Measurements from ENCODE around the gene PEX26.
"Not testable (repeated sequence)": the region's sequence is repeated elsewhere in the genome, so short reads cannot be mapped to it uniquely, and the experiment has no call there.

PEX26 gene

DNA sequence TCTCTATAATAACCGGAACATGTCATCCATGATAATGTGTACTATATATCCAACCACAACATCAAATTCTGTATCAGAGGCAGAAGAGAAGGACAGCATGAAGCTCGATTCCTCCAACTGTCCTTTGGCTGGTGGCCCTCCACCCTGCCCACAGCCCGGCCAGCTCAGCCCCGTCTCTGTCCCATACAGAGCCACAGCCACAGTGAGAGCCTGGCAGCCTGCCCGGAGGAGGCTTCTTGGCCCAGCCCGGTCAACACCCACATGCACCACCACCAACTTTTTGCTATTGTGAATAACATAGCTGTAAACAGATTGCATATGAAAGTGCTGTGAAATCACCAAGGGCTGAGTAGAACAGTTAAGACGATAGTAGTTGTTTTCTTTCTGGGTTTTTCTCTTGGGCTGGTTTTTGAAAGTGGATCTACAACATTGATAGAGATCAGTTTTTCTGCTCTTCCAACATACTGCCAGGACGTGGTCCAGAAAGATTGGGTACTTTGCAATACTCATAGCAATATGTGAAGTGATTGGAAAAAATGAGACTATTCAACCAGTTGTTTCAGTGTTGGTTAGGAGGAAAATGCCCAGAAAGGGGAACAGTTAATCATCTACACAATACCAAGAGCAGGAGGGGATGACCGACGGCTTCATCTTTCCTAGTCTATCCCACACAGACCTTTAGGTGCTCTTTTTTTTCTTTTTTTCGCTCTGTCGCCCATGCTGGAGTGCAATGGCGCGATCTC, 25.9 kb downstream of the PEX26 start:
- no peak for DNase-seq

DNA sequence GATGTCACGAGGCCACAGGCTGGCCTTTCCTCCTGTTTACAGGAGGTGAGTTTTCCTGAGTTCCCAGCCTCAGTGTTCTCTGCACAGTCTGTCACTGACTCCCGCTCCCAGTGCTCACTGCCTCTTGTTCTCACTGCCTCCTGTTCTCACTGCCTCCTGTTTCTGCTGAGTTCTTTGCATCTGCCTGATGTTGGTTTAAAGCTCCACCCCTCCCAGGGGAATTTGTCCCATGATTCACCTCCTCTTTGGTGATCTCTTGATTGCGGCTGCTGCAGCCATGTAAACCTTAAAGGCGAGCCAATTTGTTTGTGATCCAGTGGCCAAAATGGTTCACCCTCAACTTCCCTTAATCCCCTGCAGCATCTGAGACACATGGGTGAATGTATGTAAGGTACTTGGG, 26.8 kb downstream of the PEX26 start:
- no peak for DNase-seq

DNA sequence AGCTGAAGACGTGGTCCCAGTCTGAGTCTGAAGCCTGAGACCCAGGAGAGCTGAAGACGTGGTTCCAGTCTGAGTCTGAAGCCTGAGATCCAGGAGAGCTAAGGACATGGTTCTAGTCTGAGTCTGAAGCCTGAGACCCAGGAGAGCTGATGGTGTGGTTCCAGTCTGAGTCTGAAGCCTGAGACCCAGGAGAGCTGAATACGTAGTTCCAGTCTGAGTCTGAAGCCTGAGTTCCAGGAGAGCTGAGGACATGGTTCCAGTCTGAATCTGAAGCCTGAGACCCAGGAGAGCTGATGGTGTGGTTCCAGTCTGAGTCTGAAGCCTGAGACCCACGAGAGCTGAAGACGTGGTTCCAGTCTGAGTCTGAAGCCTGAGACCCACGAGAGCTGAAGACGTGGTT, 28.2 kb downstream of the PEX26 start:
- DNase-seq = not testable (repeated sequence)

DNA sequence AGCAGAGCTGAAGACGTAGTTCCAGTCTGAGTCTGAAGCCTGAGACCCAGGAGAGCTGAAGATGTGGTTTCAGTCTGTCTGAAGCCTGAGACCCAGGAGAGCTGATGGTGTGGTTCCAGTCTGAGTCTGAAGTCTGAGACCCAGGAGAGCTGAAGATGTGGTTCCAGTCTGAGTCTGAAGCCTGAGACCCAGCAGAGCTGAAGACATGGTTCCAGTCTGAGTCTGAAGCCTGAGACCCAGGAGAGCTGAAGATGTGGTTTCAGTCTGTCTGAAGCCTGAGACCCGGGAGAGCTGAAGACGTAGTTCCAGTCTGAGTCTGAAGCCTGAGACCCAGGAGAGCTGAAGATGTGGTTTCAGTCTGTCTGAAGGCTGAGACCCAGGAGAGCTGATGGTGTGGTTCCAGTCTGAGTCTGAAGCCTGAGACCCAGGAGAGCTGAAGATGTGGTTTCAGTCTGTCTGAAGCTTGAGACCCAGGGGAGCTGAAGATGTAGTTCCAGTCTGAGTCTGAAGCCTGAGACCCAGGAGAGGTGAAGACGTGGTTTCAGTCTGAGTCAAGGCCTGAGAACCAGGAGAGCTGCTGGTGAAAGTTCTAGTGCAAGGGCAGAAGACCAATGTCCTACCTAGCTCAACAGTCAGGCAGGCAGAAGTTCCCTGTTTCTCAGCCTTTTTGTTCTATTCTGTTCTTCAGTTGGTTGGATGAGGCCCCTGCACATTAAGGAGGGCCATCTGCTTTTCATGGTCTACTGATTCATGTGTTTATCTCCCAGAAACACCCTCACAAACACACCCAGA, 29.0 kb downstream of the PEX26 start:
- not testable (repeated sequence) for DNase-seq

DNA sequence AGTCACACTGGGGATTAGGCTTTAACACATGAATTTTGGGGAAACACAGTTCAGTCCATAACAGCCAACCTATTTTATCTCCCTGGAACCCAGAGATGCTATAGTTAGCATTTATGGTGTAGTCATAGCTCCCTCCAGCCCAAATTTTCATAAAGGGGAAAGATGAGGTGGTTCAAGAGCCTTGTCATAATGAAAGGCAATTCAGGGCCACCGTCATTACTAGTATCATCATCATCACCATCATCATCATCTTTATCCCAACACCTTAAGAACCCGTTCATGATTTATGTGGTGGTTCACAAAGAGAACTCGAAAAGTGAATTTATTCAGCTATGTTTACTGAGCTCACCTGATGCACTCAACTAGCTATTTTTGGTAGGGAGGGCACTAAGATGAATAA, 30.4 kb downstream of the PEX26 start:
- no peak for DNase-seq

DNA sequence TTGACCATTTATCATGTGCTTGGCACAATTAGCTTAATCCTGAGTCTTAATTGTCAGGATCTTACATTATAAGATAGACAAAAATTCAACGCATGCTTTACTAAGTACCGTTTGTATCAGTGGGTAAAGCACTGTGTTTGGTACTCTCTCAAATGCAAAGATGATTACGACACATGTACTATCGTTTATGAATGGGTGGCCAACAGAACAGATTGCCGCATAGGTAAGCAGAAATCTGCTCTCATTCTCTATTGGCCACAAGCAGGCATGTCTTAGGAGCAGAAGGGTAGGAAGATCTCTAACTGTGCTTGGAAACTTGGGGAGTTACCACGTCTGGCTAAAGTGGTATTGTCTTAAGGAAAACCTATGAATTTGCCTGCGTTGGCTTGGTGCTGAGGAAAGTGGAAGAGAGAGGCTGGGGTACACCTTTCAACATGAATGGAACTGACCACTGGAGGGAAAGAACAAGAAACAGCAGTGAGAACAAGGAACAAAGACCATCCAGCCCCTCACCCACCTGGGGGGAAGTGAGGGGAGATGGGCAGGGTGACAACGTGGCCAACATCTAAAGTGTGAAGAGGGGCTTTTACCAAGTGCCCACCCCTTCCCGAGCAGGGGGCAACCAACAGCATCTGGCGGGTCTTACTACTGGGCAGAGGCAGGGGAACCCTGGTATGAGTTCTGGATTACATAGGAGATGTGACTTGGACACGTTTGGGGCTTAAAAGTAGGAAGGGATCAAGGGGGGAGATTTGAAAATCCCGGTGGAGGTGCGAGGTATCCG, 31.8 kb downstream of the PEX26 start:
- DNase-seq = no peak

DNA sequence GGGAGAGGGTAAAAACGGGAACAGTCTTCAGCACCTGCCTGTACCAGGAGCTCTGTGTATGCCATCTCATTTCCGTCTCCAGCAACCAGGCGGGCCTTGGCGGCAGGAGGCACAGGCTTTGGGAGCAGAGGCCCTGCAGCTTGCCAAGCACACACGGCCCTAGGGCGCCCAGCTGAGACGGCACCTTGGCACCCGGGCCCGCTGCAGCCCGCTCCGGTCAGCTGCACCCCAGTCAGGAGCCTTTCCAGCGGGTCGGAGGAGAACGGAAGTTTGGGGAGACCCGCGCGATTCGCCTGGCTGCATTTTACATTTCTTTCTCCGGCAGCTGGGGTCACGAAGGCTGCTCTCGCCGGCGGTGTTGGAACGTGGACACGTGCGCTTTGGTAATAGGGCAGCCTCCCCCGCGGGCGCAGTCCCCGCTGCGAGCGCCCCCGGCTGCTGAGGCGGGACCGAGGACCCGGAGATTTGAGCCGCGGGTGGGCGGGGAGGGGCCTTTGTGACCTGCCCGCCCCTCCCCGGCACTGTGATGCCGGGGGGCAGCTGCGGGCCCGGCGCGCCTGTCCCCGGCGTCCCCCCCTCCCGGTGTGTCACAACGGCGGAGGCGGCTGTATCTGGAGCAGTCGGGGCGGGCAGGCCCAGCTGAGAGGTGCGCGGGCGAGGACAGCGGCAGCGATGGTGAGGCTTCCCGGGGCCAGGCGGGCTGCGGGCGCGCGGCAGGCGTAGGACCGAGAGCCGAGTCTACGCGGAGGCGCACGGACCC, 32.6 kb downstream of the PEX26 start, which contains the start of gene TUBA8:
Gene TUBA8 (plus strand): TSS at position 616 of the 760 bp plus-strand sequence. CDS start 57 bp downstream, at position 673.
- no peak for DNase-seq

DNA sequence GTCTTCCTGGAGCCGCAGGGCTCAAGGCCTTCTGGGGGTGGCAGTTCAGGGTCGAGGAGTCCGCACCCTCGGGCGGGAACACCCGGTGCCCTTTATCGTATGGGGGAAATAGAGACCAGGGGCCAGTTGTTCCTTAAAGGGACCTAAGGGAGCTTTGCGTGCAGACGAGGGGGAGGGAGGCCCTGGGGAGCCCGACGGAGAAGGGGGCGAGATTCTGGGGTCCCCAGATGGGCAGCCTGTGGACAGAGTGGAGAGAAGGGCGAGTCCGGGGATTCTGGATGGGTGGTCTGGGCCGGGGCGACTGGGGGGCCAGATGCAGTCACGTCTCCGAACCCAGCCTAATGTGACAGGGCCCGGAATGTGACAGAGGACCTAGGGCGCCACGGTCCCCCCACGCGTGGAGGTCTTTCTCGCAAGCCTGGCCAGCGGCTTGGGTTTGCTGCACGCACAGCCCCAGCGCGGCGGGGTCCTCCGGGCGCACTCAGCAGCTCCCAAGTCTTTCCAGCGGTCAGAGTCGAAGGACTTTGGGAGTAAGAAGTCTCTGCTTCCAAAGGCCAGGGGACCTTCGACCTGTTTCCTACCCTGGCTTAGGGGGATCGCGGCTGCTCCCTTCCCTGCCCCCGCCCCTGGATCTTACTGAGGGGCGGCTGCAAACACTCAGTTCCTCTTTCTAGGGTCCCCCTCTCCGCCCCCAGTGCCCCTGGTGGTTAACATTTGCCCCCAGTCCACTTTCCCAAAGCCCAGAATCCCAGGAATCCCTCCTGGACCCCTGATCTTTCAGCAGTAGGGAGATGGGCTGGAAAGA, 33.4 kb downstream of the PEX26 start:
- no peak for DNase-seq

DNA sequence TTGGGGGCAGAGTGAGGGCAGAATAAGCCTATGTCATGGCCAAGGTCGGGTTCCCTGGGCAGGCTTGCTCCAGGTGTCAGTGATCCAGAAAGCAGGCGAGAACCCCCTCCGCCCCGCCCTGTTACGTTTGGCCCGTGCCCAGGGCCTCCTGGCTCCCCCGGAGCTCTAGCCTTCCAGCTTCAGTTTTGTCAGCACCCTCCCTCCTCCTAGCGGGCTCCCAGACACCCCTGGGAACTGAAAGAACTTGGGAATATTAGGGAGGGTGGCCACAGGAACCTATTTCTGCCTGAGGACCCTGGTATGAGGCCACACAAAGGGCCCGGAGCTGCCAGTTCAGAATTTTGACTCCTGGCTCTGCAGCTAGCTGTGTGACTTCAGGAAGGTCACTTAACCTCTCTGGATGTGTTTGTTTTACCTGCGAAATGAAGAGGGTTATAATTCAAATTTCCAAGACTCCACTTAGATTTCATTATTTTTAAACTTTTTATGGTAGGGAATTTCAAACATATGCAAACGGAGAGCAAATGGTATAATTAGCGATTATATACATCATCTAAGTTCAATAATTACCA, 34.1 kb downstream of the PEX26 start:
- DNase-seq = no peak

DNA sequence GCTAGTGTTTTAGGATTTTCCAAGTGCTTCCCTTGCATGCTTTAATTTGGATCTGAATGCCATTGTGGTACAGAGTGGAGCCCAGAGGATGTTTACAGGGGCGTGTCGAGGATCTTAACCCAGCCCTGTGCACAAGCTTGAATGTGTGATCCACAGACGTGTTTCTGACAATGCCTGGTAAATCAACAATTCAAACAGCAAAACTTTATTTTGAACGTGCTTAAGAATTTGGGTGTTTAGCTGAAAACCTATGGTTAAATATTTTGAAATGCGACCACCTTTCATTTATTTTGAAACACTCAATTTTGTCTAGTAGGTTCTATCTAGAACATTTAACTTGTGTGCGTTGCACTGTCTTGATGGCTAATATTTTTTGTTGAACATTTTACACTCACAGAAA, 34.6 kb downstream of the PEX26 start:
- no peak for DNase-seq

DNA sequence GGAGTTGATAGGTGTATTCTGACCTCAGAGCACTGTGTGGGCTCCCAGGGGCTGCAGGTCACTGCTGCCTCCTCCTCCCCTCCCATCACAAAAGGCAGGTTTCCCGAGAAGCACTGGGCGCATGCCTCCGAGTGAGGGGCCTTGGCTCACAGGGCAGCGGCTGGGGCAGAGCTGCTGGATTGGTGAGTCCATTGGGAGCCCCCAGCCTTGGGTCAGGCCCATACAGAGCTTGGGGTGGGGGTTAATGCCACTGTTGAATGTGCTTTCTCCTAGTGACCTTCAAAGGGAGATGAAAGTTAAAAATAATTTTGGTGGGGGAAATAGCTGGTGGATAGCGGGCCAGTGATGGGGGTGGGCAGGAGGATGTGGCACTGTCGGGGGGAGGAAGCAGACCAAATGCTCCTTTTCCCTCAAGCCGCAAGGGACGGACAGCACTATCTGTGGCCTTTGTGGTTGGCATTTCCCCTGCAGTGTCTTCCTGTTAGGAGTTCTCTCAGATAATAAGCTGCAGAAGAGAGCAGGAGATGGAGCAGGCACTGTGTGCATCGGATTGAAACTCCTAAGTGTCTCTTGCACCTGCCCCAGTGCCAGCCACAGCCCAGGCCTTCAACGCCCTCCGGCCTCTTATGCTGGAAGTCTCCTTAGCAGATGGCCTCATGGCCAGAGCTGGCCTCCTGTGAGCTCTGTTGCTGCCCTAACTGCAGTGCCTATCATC, 36.0 kb downstream of the PEX26 start:
- DNase-seq = no peak

DNA sequence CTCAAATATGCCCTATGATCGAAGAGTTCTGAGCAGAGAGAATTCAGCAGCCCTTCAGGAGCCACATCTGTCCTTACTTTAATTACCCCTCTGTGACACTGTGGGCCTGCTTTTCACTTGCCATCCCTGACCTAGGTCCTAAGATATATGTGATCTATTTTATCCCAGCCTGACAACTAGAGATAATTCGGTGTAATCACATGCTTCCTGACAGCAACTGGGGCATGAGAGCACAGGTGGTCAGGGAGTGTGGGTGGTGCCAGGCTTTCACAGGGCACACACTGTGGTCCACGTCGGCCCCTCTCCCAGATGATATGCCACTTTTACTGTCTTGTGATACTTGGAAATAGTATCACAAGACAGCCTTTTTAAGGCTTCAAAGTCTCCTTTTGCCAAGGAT, 36.7 kb downstream of the PEX26 start:
- no peak for DNase-seq

DNA sequence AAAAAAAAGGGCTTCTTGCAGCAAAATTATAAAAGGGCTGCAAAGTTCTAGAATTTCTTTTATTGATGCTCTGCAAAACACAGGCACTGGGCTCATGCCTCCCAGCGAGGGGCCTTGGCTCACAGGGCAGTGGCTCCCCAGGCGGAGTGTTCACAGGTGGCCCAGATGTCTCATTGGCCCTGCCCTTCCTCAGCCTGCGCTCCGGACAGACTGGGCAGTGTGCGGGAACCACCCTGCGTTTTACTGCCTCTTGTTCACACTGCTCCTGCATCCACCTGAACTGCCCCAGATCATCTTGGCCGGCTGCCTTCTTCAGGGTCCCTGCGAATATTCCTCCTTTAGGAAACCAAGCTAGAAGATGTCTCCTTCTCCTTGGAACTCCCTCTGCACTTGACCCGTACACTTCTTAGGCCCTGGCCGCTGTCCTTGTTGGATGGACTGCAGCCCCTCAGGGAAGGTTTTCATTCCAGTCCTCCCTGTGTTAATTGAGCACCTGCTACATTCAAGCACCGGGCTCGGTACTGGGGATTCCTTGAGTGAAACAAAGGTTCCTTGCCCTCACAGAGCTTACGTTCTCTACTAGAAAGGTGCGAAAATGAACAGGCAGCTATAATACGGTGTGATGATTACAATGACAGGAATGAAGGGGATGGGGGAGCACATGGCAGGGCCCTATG, 37.3 kb downstream of the PEX26 start:
- DNase-seq = no peak

DNA sequence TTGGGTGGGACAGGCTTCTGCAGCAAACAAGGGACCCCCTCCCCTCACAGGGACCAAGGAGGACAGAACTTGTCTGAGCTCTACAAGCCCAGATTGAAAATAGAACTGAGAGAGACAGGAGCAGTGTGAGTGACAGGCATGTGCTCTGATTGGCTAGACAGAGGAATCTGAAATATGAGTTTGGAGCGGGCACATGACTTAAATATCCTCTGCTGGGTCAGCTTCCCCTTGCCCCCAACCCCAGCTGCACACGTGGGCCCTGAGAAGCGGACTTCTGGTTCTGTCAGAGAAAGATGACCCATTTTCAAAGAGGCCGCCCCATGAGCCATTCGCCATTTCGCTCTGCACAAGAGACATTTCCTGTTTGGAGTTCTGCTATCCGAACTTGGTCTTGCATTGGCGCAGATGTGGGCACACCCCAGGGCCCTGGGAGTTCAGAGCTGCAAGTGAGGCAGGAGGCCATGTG, 38.1 kb downstream of the PEX26 start:
- DNase-seq = no peak

DNA sequence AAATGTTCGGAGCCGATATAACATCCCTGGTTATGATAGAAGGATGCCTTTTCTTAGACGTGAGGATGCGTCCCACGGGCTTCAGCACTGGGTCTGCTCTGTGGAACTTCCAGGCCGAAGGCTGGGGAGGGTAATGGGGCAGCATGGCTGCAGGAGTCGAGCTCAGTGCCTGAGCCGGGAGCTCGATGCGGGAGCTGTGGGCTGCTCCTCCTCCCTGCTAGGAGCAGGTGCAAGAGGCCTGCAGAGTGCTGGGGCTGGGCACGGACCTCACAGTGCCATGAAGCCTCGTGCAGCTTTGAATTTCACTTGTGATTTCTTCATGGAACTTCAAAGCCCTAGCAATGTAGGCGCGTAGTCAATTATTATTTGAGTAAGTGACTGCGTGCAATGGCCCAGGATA, 38.8 kb downstream of the PEX26 start:
- DNase-seq = no peak

DNA sequence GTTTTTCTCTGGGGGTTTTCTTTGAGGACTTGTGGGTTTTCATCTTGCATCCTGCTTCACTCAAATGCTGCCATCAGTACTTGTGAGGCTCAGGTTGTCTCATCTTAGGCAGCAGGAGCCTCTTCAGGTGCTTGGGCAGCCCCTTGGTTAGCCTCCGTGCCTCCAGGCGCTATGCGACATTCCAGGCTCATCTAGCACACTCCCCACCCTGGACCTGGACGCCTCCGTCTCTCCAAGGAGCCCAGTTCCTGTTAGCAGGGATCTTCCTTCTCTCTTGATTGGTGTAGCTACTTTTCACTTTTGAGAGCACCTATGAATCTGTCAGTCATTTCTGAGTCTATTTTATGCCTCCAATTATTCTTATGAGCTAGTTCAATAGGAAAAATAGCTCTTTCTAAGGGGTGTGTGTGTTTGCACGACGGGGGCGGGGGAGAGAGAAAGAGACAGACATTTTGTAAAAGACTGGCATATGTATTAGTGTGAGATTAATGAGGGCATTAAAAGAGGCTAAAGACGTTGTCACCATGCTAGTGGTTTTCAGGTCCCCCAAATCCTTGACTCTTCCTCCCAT, 40.6 kb downstream of the PEX26 start:
- no peak for DNase-seq

DNA sequence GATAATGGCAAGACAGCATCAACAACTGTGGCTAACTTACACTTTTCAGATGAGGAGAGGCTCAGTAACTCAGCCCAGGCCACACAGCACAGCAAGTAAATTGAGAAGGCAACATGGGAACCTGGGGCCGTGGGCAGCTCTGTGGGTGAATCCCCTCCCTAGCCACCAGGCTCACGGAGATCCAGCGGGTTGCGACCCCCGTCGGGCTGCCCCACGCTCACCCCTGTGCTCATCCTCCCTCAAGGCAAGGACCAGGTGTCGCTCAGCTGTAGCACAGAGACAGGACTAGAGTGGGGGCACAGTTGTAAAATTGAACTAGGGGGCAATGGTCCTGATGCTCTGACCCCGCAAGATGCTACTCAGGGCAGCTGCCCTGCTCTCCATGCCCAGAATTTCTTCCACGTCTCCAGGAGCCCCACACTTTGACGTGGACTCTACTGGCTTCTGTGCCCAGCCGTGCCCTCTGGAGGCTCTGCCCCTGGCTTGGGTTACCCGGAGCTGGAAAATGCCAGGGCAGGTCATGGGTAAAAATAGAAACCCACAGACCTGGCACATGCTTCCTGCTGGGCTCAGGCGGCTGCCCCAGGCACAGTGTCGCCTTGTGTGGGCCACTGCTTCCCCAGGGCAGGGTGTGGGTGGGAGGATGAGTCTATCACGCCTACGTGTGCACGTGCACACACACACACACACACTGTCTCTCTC, 41.8 kb downstream of the PEX26 start:
- DNase-seq = no peak

DNA sequence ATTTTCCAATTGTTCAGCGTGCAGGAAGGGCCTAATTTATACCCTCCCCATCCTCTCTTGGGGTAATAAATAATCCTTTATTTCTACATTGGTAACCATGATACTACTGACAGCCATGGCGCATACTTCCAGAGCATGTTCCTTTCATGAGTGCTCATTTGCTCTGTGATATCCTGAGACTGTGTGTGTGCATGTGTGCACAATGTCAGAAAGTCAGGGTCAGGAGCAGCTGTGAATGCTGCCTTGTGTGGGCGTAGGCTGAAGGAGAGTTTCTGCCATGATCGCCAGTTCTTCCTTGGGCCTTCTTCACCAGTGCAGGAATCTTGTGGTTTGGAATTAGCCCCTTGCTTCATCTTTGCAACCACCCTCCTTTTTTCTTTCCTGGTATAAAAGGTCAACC, 43.1 kb downstream of the PEX26 start:
- DNase-seq = no peak

DNA sequence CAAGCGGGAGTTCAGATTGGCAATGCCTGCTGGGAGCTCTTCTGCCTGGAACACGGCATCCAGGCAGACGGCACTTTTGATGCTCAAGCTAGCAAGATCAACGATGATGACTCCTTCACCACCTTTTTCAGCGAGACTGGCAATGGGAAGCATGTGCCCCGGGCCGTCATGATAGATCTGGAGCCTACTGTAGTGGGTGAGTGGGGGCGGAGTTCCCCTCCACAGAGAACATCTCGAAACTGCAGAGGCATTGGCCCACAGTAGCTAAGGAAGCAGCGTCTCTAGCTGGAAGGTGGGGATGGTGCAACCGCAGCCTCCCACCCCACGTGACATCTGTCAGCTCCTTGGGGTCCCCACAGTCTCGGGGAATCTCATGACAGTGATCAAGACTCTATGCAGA, 43.7 kb downstream of the PEX26 start:
- DNase-seq = no peak
